Measurements from ENCODE around the gene PCDHGA1. TPM values are rescaled to one million over a fixed set of nuclear protein-coding genes. Genes with fewer than 3 reads are reported as not detected.

PCDHGA1 gene
- total RNA-seq, 2 donors from 2014 or later, result 1.4 to 2.0 TPM

- Histone ChIP-seq H3K36me3 (peaks cover 18% of the 10 kb centered on the region), H3K9me3 (peaks cover 5 to 30% of the 10 kb centered on the region in 2 donors), H3K4me3 (no peak overlapping the region), H3K4me1 (no peaks in the 10 kb centered on the region), H3K27me3 (no peaks in the 10 kb centered on the region), H3K27ac (no peak overlapping the region)
- no peak for DNase-seq (ENCODE audit: low spot score)
- no peak for TF ChIP-seq CTCF (IDR thresholded peaks at IDR 0.05)
These were observed 217.6 kb downstream of the PCDHGA1 start for GRCh38 chr5:141547921-141548320.

- H3K27me3 ChIP-seq, result no peaks in the 10 kb centered on the region
- H3K4me1 ChIP-seq, result peaks cover 0 to 29% of the 10 kb centered on the region in 2 donors
- peak; percentile 94 for DNase-seq (ENCODE audit: low spot score)
- peaks cover 1% of the 10 kb centered on the region for H3K36me3 ChIP-seq
- H3K4me3 ChIP-seq, result peak overlapping the region; percentile 7 to 35
- H3K27ac ChIP-seq, result peak overlapping the region; percentile 83 to 84
- peak; percentile 80 to 91 for TF ChIP-seq CTCF (IDR thresholded peaks at IDR 0.05)
- H3K9me3 ChIP-seq, result no peaks in the 10 kb centered on the region
These were observed 227.4 kb downstream of the PCDHGA1 start for GRCh38 chr5:141557681-141558136.

- H3K9me3 ChIP-seq, result no peaks in the 10 kb centered on the region
- H3K27ac ChIP-seq, result peak overlapping the region; percentile 83 to 84
- peaks cover 6% of the 10 kb centered on the region for H3K36me3 ChIP-seq
- TF ChIP-seq CTCF (IDR thresholded peaks at IDR 0.05), result no peak
- H3K4me1 ChIP-seq, result peaks cover 0 to 29% of the 10 kb centered on the region in 2 donors
- H3K27me3 ChIP-seq, result no peaks in the 10 kb centered on the region
- no peak overlapping the region for H3K4me3 ChIP-seq
- DNase-seq (ENCODE audit: low spot score), result no peak
These were observed 227.8 kb downstream of the PCDHGA1 start for GRCh38 chr5:141558150-141558549.

GRCh38 chr5:141559461-141559860 lies 229.1 kb downstream of the PCDHGA1 start:
- Histone ChIP-seq H3K36me3 (peaks cover 6% of the 10 kb centered on the region), H3K27me3 (no peaks in the 10 kb centered on the region), H3K27ac (peak overlapping the region; percentile 83 to 84), H3K4me3 (no peak overlapping the region), H3K4me1 (peaks cover 0 to 37% of the 10 kb centered on the region in 2 donors), H3K9me3 (no peaks in the 10 kb centered on the region)
- no peak for DNase-seq (ENCODE audit: low spot score)
- no peak for TF ChIP-seq CTCF (IDR thresholded peaks at IDR 0.05)

- no peak for DNase-seq (ENCODE audit: low spot score)
- no peak for TF ChIP-seq CTCF (IDR thresholded peaks at IDR 0.05)
- Histone ChIP-seq H3K4me3 (peak overlapping the region in 1 of 2 donors; percentile 7), H3K27ac (peak overlapping the region; percentile 83 to 84), H3K27me3 (no peaks in the 10 kb centered on the region), H3K4me1 (peaks cover 0 to 38% of the 10 kb centered on the region in 2 donors), H3K36me3 (peaks cover 6% of the 10 kb centered on the region), H3K9me3 (no peaks in the 10 kb centered on the region)
These were observed 229.8 kb downstream of the PCDHGA1 start for GRCh38 chr5:141560151-141560550.
